GM23248 (cell line): Measurements from ENCODE around the gene NMT1. TPM values are rescaled to one million over a fixed set of nuclear protein-coding genes. Genes with fewer than 3 reads are reported as not detected.

ENCODE experiments used
- DNase-seq: peaks from one replicate; pipeline ENCODE4 v3.0.0-alpha.2; 2015
- H2AFZ ChIP-seq: fragments of 200-600 bp; sonication (generic); 2 replicates; pipeline ENCODE4 v1.6.1; 2016; ENCODE audit warnings: antibody characterized with exemption
- H3F3A ChIP-seq: fragments of 200-600 bp; sonication (generic); 2 replicates; pipeline ENCODE4 v1.6.1; 2016; ENCODE audit warnings: mild to moderate bottlenecking, antibody characterized with exemption, mixed run types; ENCODE audit not compliant: insufficient read depth
- H3K27ac ChIP-seq: fragments of 200-600 bp; sonication (generic); 2 replicates; pipeline ENCODE4 v1.5.1; 2016; ENCODE audit warnings: mild to moderate bottlenecking
- H3K27me3 ChIP-seq: fragments of 200-600 bp; sonication (generic); replicated peaks from 2 replicates; pipeline ENCODE4 v1.6.1; 2016; ENCODE audit warnings: mild to moderate bottlenecking; ENCODE audit not compliant: insufficient read depth
- H3K36me3 ChIP-seq: fragments of 200-600 bp; sonication (generic); 2 replicates; pipeline ENCODE4 v1.6.1; 2016; ENCODE audit warnings: low read depth, mild to moderate bottlenecking
- H3K4me1 ChIP-seq: fragments of 200-600 bp; sonication (generic); 2 replicates; pipeline ENCODE4 v1.6.1; 2016; ENCODE audit warnings: mild to moderate bottlenecking; ENCODE audit not compliant: insufficient read depth
- H3K4me2 ChIP-seq: fragments of 200-600 bp; sonication (generic); one replicate; pipeline ENCODE4 v1.6.1; 2016; ENCODE audit warnings: mild to moderate bottlenecking; ENCODE audit not compliant: unreplicated experiment
- H3K4me3 ChIP-seq: fragments of 200-600 bp; sonication (generic); 2 replicates; pipeline ENCODE4 v1.5.1; 2016; ENCODE audit warnings: mild to moderate bottlenecking
- H3K79me2 ChIP-seq: fragments of 200-600 bp; sonication (generic); 2 replicates; pipeline ENCODE4 v1.6.1; 2016; ENCODE audit warnings: mild to moderate bottlenecking; ENCODE audit not compliant: insufficient read depth
- H3K9ac ChIP-seq: fragments of 200-600 bp; sonication (generic); 2 replicates; pipeline ENCODE4 v1.6.1; 2016; ENCODE audit warnings: mild to moderate bottlenecking
- H3K9me2 ChIP-seq: fragments of 200-600 bp; sonication (generic); 2 replicates; pipeline ENCODE4 v1.6.1; 2016; ENCODE audit warnings: mixed run types, mild to moderate bottlenecking, moderate library complexity; ENCODE audit not compliant: insufficient read depth
- H3K9me3 ChIP-seq: fragments of 200-600 bp; sonication (generic); one replicate; pipeline ENCODE4 v1.6.1; 2017; ENCODE audit warnings: low read depth
- H4K20me1 ChIP-seq: fragments of 200-600 bp; sonication (generic); 2 replicates; pipeline ENCODE4 v1.6.0; 2016; ENCODE audit not compliant: insufficient read depth
- EZH2 ChIP-seq: fragments of 200-600 bp; sonication (generic); IDR thresholded peaks from 2 replicates; pipeline ENCODE4 v1.6.1; 2018; ENCODE audit warnings: antibody characterized with exemption, mild to moderate bottlenecking; ENCODE audit not compliant: insufficient read depth, poor library complexity, severe bottlenecking
- EZH2phosphoT487 ChIP-seq: fragments of 200-600 bp; sonication (generic); IDR thresholded peaks from 2 replicates; pipeline ENCODE4 v1.6.1; 2018; ENCODE audit warnings: antibody characterized with exemption, moderate library complexity, mild to moderate bottlenecking, low read depth; ENCODE audit not compliant: insufficient read depth
- WGBS, 2 experiments: methylation state at CpG; one replicate each; pipeline ENCODE4 v1.1.6; 2015 to 2017; ENCODE audit warnings: low lambda C conversion rate in 2 of 2, low coverage in 1 of 2; ENCODE audit errors: missing lambda C conversion rate in 2 of 2; 5-methylcytosine and 5-hydroxymethylcytosine counted together
- in situ Hi-C: fragments of 300-500 bp; cut with MboI; formaldehyde crosslinking; loops from 2 replicates; pipeline ENCODE4 v1.15.0; 2020
- polyA plus RNA-seq: library from polyadenylated mRNA; unstranded; fragments of >200 nt; fragmentation: Nextera tagmentation; extraction: Ambion mirVana; gene quantifications from 2 replicates; pipeline ENCODE4 v1.2.1, GENCODE V29; 2016
- total RNA-seq: library from RNA; depleted of rRNA; stranded (reverse); fragments of >200 nt; shearing (Covaris generic); gene quantifications from 2 replicates; pipeline ENCODE4 v1.2.3, GENCODE V29; 2014

Gene NMT1
- total and polyA plus RNA-seq, 2 experiments from 2014 or later = 61.8 to 95.7 TPM

GRCh38 chr17:45131616-45132319, 70.7 kb downstream of the NMT1 start:
- no peaks in the 10 kb centered on the region for H3K36me3 ChIP-seq

GRCh38 chr17:45132320-45132571, 71.1 kb downstream of the NMT1 start, which contains the start of gene PLCD3:
TSS of gene PLCD3 (minus strand) at chr17:45132515. CDS start at chr17:45132410, 105 bp downstream.
- peak within 1 kb of the TSS; percentile 89 for H2AFZ ChIP-seq
- peak within 1 kb of the TSS; percentile 80 for H3K4me2 ChIP-seq
- H3K79me2 ChIP-seq = peaks cover 26% of the 10 kb centered on the region; the same call in 1 of the 2 replicates
- no peaks in the 10 kb centered on the region for H3K9me3 ChIP-seq
- no peaks in the 10 kb centered on the region for H4K20me1 ChIP-seq
- no peaks in the 10 kb centered on the region for H3K36me3 ChIP-seq
- 0 to 1% methylated on average over 13 to 36 of the region's 36 CpGs for WGBS, 2 experiments
- H3K27ac ChIP-seq = peak within 1 kb of the TSS; percentile 75
- H3K4me1 ChIP-seq = peaks cover 23% of the 10 kb centered on the region
- H3K4me3 ChIP-seq = peak within 1 kb of the TSS; percentile 77
- in situ Hi-C loops = no loop called here
- no peak for DNase-seq
- no peaks in the 10 kb centered on the region for H3K27me3 ChIP-seq
- H3K9ac ChIP-seq = peak within 1 kb of the TSS; percentile 82
- H3K9me2 ChIP-seq = no peaks in the 10 kb centered on the region
- H3F3A ChIP-seq = no peaks in the 10 kb centered on the region
- TF ChIP-seq EZH2phosphoT487 (no peak), EZH2 (no peak)

More at GRCh38 chr17:45131616-45132319, 70.7 kb downstream of the NMT1 start:
- H3K9ac ChIP-seq = peak overlapping the region; percentile 76
- no peaks in the 10 kb centered on the region for H3K27me3 ChIP-seq
- no peaks in the 10 kb centered on the region for H3F3A ChIP-seq
- H2AFZ ChIP-seq = peak overlapping the region; percentile 87
- peaks cover 23% of the 10 kb centered on the region for H3K4me1 ChIP-seq
- H3K4me3 ChIP-seq = peak overlapping the region; percentile 77
- WGBS, 2 experiments = 4% methylated on average over 27 to 43 of the region's 46 CpGs
- H3K4me2 ChIP-seq = peak overlapping the region; percentile 80
- in situ Hi-C loops = no loop called here
- no peak for TF ChIP-seq EZH2
- TF ChIP-seq EZH2phosphoT487 = no peak
- H3K9me3 ChIP-seq = no peaks in the 10 kb centered on the region
- H3K79me2 ChIP-seq = peaks cover 29% of the 10 kb centered on the region; the same call in 1 of the 2 replicates
- no peaks in the 10 kb centered on the region for H3K9me2 ChIP-seq
- no peak overlapping the region for H3K27ac ChIP-seq
- H4K20me1 ChIP-seq = no peaks in the 10 kb centered on the region
- DNase-seq = peak; percentile 56

GRCh38 chr17:45132572-45133463, 71.7 kb downstream of the NMT1 start:
- peak overlapping the region; percentile 77 for H3K4me2 ChIP-seq
- peaks cover 18% of the 10 kb centered on the region for H3K4me1 ChIP-seq
- peak; percentile 90 for DNase-seq
- in situ Hi-C loops = no loop called here
- TF ChIP-seq EZH2 = no peak
- TF ChIP-seq EZH2phosphoT487 = no peak
- peak overlapping the region; percentile 82 for H3K9ac ChIP-seq
- peak overlapping the region; percentile 77 for H3K4me3 ChIP-seq
- H3F3A ChIP-seq = no peaks in the 10 kb centered on the region
- peak overlapping the region; percentile 89 for H2AFZ ChIP-seq
- H3K9me3 ChIP-seq = no peaks in the 10 kb centered on the region
- peak overlapping the region; percentile 75 for H3K27ac ChIP-seq
- no peaks in the 10 kb centered on the region for H4K20me1 ChIP-seq
- no peaks in the 10 kb centered on the region for H3K27me3 ChIP-seq
- H3K9me2 ChIP-seq = no peaks in the 10 kb centered on the region
- H3K36me3 ChIP-seq = no peaks in the 10 kb centered on the region
- peaks cover 26% of the 10 kb centered on the region; the same call in 1 of the 2 replicates for H3K79me2 ChIP-seq
- 1% methylated on average over 56 to 60 of the region's 71 CpGs for WGBS, 2 experiments

- no peaks in the 10 kb centered on the region for H3K36me3 ChIP-seq
- peak within 1 kb of the TSS; percentile 75 for H3K9ac ChIP-seq
- peak within 1 kb of the TSS; percentile 78 for H3K4me2 ChIP-seq
- TF ChIP-seq EZH2phosphoT487 = no peak
- no peak for TF ChIP-seq EZH2
- peaks cover 14% of the 10 kb centered on the region; the same call in 1 of the 2 replicates for H3K79me2 ChIP-seq
- peak; percentile 98 for DNase-seq
- no peaks in the 10 kb centered on the region for H3K9me3 ChIP-seq
- 6 to 8% methylated on average over 37 to 40 of the region's 40 CpGs for whole genome bisulfite sequencing, 2 experiments
- in situ Hi-C loops = loop anchor here (5.0 kb wide), 1 partner anchor 62 kb away; no protein-coding TSS in a partner anchor
- H3K27me3 ChIP-seq = no peaks in the 10 kb centered on the region
- H3K27ac ChIP-seq = no peak within 1 kb of the TSS
- H2AFZ ChIP-seq = peak within 1 kb of the TSS; percentile 82
- peak within 1 kb of the TSS; percentile 78 for H3K4me3 ChIP-seq
- H3F3A ChIP-seq = no peaks in the 10 kb centered on the region
- H3K4me1 ChIP-seq = peaks cover 11% of the 10 kb centered on the region
- no peaks in the 10 kb centered on the region for H4K20me1 ChIP-seq
- no peaks in the 10 kb centered on the region for H3K9me2 ChIP-seq
These were observed 74.3 kb downstream of the NMT1 start, which contains the start of gene ACBD4 for GRCh38 chr17:45135192-45135977. TSS of gene ACBD4 (plus strand) at chr17:45135687. CDS start at chr17:45136145, 458 bp downstream.
